Pancreas (tissue), 10 donors: ENCODE results near the gene TP53I11. TPM values are rescaled to one million over a fixed set of nuclear protein-coding genes. Genes with fewer than 3 reads are reported as not detected.

Experiments
- ATAC-seq, 4 donors: fragments of 200-7000 bp; cut with Tn5 transposase; one replicate each; pipeline versions ENCODE4 v1.8.0 to v1.9.1; 2020; ENCODE audit warnings: mild to moderate bottlenecking in 4 of 4, moderate library complexity in 4 of 4
- DNase-seq, 6 donors: peaks; one replicate each; pipeline ENCODE4 v3.0.0-alpha.2; 2020
- FAIRE-seq: peaks from 2 replicates; lab custom pipeline; 2012; peaks lifted over from hg19 to GRCh38; lab: Jason Lieb, UNC
- H3K27ac ChIP-seq, 4 donors: fragments of 200-600 bp; sonication (generic); 1 replicate in 3 of 4; 2 replicates in 1 of 4; pipeline versions ENCODE4 v1.5.0 to v1.8.0; 2020
- H3K27me3 ChIP-seq, 4 donors: fragments of 200-600 bp; one replicate each; pipeline ENCODE4 v1.8.0; 2021
- H3K36me3 ChIP-seq, 3 donors: fragments of 200-600 bp; sonication (generic) in 1 of 3; one replicate each; pipeline versions ENCODE4 v1.5.0 to v1.8.0; 2020 to 2021
- H3K4me1 ChIP-seq, 3 donors: fragments of 200-600 bp; one replicate each; pipeline ENCODE4 v1.8.0; 2021
- H3K4me3 ChIP-seq, 4 donors: fragments of 200-600 bp; sonication (generic) in 2 of 4; one replicate each; pipeline versions ENCODE4 v1.5.0 to v1.8.0; 2020 to 2021
- H3K9me3 ChIP-seq, 4 donors: fragments of 200-600 bp; one replicate each; pipeline ENCODE4 v1.8.0; 2021
- CTCF ChIP-seq, 4 donors: fragments of 200-600 bp; sonication (generic) in 3 of 4; IDR thresholded peaks; one replicate each; pipeline versions ENCODE4 v1.5.0 to v1.8.0; 2021; ENCODE audit warnings: antibody characterized with exemption in 4 of 4
- WGBS, 2 donors: extraction: QIAGEN DNeasy Blood & Tissue Kit; methylation state at CpG; one replicate each; pipeline ENCODE4 v1.1.7; 2013; 5-methylcytosine and 5-hydroxymethylcytosine counted together
- intact Hi-C, 3 donors: fragments of 100-400 bp; cut with DNase I; formaldehyde crosslinking; loops; one replicate each; pipeline versions ENCODE4 v1.11.1 to v1.14.2; 2022
- polyA plus RNA-seq, 2 donors: library from polyadenylated mRNA; stranded (reverse); fragments of 200-250 nt; gene quantifications; one replicate each; pipeline ENCODE4 v1.2.3, GENCODE V29; 2013
- total RNA-seq, 6 donors: library from RNA; stranded (reverse); fragmentation: NEBNext Ultra II Directional in 4 of 6; extraction: Animal tissue kit (Norgen Biotek cat#: 25700) in 4 of 6; gene quantifications; one replicate each; pipeline versions ENCODE4 v1.2.1 to v1.2.4, GENCODE V29; 2021 to 2023
- donor health status: healthy with polysubstance abuse.
- donor health status: DM: no; HTN: no; CAD: no; lungs with moderate emphysema.
- donor health status: DM: no; HTN: no; CAD: no.
- donor health status: control.
- donor health status: control.
- donor health status: Bipolar disorder and iron deficiency.
- donor health status: DM: yes; HTN: yes; CAD: no.
- donor health status: DM: no; HTN: no; CAD: no.
- donor health status: DM: no; HTN: no; CAD: no.
- donor health status: DM: yes; HTN: yes; CAD: no.

Gene TP53I11
- total and polyA plus RNA-seq, 8 donors: 18.8 to 40.2 (median 28.7) TPM

- WGBS, 2 donors: 66 to 76% methylated on average over 5 of the region's 5 CpGs
- ATAC-seq (no peak), FAIRE-seq (no peak), DNase-seq (no peak)
- Histone ChIP-seq H3K4me1 (peaks cover 38 to 49% (median 44%) of the 10 kb centered on the region in 3 donors), H3K27ac (no peak overlapping the region), H3K4me3 (no peak overlapping the region), H3K27me3 (no peaks in the 10 kb centered on the region), H3K36me3 (no peaks in the 10 kb centered on the region), H3K9me3 (no peaks in the 10 kb centered on the region)
- TF ChIP-seq CTCF (IDR thresholded peaks at IDR 0.05): no peak
- intact Hi-C loops: no loop called here
Observed at GRCh38 chr11:44976576-44976975, 25.9 kb upstream of the TP53I11 start.

GRCh38 chr11:44974402-44975000 is 23.8 kb upstream of the TP53I11 start:
- H3K4me1 ChIP-seq: peaks cover 25 to 34% (median 29%) of the 10 kb centered on the region in 3 donors
- H3K27ac ChIP-seq: no peak overlapping the region
- no peak for TF ChIP-seq CTCF (IDR thresholded peaks at IDR 0.05)
- WGBS, 2 donors: 95 to 98% methylated on average over 12 of the region's 12 CpGs
- no peak for FAIRE-seq
- no peaks in the 10 kb centered on the region for H3K9me3 ChIP-seq
- no peak for ATAC-seq
- intact Hi-C loops: no loop called here
- H3K36me3 ChIP-seq: no peaks in the 10 kb centered on the region
- no peak overlapping the region for H3K4me3 ChIP-seq
- DNase-seq: no peak
- H3K27me3 ChIP-seq: no peaks in the 10 kb centered on the region

GRCh38 chr11:44973632-44974401 is 23.1 kb upstream of the TP53I11 start:
- FAIRE-seq (no peak), DNase-seq (no peak), ATAC-seq (no peak)
- Histone ChIP-seq H3K9me3 (no peaks in the 10 kb centered on the region), H3K27ac (no peak overlapping the region), H3K27me3 (no peaks in the 10 kb centered on the region), H3K4me1 (peaks cover 18 to 28% (median 22%) of the 10 kb centered on the region in 3 donors), H3K4me3 (no peak overlapping the region), H3K36me3 (no peaks in the 10 kb centered on the region)
- no peak for TF ChIP-seq CTCF (IDR thresholded peaks at IDR 0.05)
- 87 to 90% methylated on average over 13 of the region's 13 CpGs for WGBS, 2 donors
- intact Hi-C loops: no loop called here

GRCh38 chr11:44972746-44973435 is 22.2 kb upstream of the TP53I11 start:
- no peak for DNase-seq
- Histone ChIP-seq H3K4me3 (no peak overlapping the region), H3K9me3 (no peaks in the 10 kb centered on the region), H3K27me3 (no peaks in the 10 kb centered on the region), H3K27ac (no peak overlapping the region), H3K4me1 (peaks cover 13 to 19% (median 14%) of the 10 kb centered on the region in 3 donors), H3K36me3 (no peaks in the 10 kb centered on the region)
- ATAC-seq: no peak
- FAIRE-seq: no peak
- intact Hi-C loops: no loop called here
- TF ChIP-seq CTCF (IDR thresholded peaks at IDR 0.05): no peak
- WGBS, 2 donors: 89 to 93% methylated on average over 19 of the region's 19 CpGs
